Heart left ventricle (tissue), 16 donors: ENCODE data around the gene TIMM8B. TPM values are rescaled to one million over a fixed set of nuclear protein-coding genes. Genes with fewer than 3 reads are reported as not detected.

Source experiments
- ATAC-seq, 4 donors: fragments of 200-7000 bp; cut with Tn5 transposase; one replicate each; pipeline ENCODE4 v1.9.1; 2020 to 2022; ENCODE audit warnings: moderate library complexity in 4 of 4, mild to moderate bottlenecking in 3 of 4, moderate number of reproducible peaks in 1 of 4
- DNase-seq, 5 donors: peaks; one replicate each; pipeline ENCODE4 v3.0.0-alpha.2; 2020
- H3K27ac ChIP-seq, 12 donors: fragments of 200-600 bp; sonication (generic) in 4 of 12; one replicate each; pipeline versions ENCODE4 v1.5.0 to v1.8.0; 2016 to 2022; ENCODE audit warnings: mild to moderate bottlenecking in 2 of 12
- H3K27me3 ChIP-seq, 9 donors: fragments of 200-600 bp; sonication (generic) in 2 of 9; one replicate each; pipeline versions ENCODE4 v1.5.1 to v1.8.0; 2016 to 2022; ENCODE audit warnings: mild to moderate bottlenecking in 3 of 9
- H3K36me3 ChIP-seq, 9 donors: fragments of 200-600 bp; sonication (generic) in 2 of 9; one replicate each; pipeline versions ENCODE4 v1.5.0 to v1.8.0; 2018 to 2022; ENCODE audit warnings: mild to moderate bottlenecking in 2 of 9
- H3K4me1 ChIP-seq, 12 donors: fragments of 200-600 bp; sonication (generic) in 4 of 12; one replicate each; pipeline versions ENCODE4 v1.5.0 to v1.8.0; 2016 to 2022; ENCODE audit warnings: mild to moderate bottlenecking in 3 of 12
- H3K4me3 ChIP-seq, 12 donors: fragments of 200-600 bp; sonication (generic) in 4 of 12; one replicate each; pipeline versions ENCODE4 v1.5.0 to v1.8.0; 2017 to 2022; ENCODE audit warnings: mild to moderate bottlenecking in 9 of 12, moderate library complexity in 4 of 12
- H3K9me3 ChIP-seq, 12 donors: fragments of 200-600 bp; sonication (generic) in 4 of 12; one replicate each; pipeline versions ENCODE4 v1.5.0 to v1.8.0; 2016 to 2022; ENCODE audit warnings: mild to moderate bottlenecking in 1 of 12
- POLR2A ChIP-seq, 2 donors: fragments of 450-650 bp; IDR thresholded peaks; one replicate each; pipeline ENCODE4 v1.6.1; 2017; ENCODE audit warnings: antibody characterized with exemption in 2 of 2, mild to moderate bottlenecking in 2 of 2, moderate library complexity in 2 of 2
- WGBS, 4 donors: extraction: QIAGEN DNeasy Blood & Tissue Kit in 2 of 4; methylation state at CpG; one replicate each; pipeline versions ENCODE4 v1.1.5 to v1.1.7; 2013 to 2018; 5-methylcytosine and 5-hydroxymethylcytosine counted together
- intact Hi-C, 10 donors: fragments of 100-400 bp; cut with DNase I; formaldehyde crosslinking; loops; one replicate each; pipeline versions ENCODE4 v1.11.1 to v1.14.2; 2022
- polyA plus RNA-seq, 2 donors: library from polyadenylated mRNA; stranded (reverse); fragments of 200-250 nt; gene quantifications; one replicate each; pipeline ENCODE4 v1.2.3, GENCODE V29; 2013
- total RNA-seq, 9 donors: library from RNA; depleted of rRNA in 2 of 9; stranded (reverse); fragments of >200 nt in 2 of 9; fragmentation: NEBNext Ultra II Directional in 3 of 9; extraction: Animal tissue kit (Norgen Biotek cat#: 25700) in 3 of 9; gene quantifications; one replicate each; pipeline versions ENCODE4 v1.1.0 to v1.2.4, GENCODE V29; 2016 to 2023
- TF ChIP-seq, protein P1 (sequence below), 12 donors: fragments of 200-600 bp; sonication (generic) in 4 of 12; IDR thresholded peaks; one replicate each; pipeline versions ENCODE4 v1.5.0 to v1.8.0; 2018 to 2022; ENCODE audit warnings: antibody characterized with exemption in 12 of 12, mild to moderate bottlenecking in 5 of 12
- donor health status: ischemic (EF 13 %, LVEDD 7.1; RV severe dilation, severe dysfunction).
- donor health status: healthy with polysubstance abuse.
- donor health status: DM: no; HTN: yes; CAD: no.
- donor health status: DM: no; HTN: no; CAD: no.
- donor health status: ischemic (EF 25% LVEDD 6.9; RV normal size, moderate dysfunction).
- donor health status: ischemic (EF 25% LVEDD 5.7; RV mildly dilated, moderate dysfunction).
- donor health status: healthy.
- donor health status: DM: yes; HTN: yes; CAD: no.
- donor health status: ischemic (EF 35%, LVEDD 5.7; RV mildly dilated, moderate dysfunction).
- donor health status: nonischemic (EF 11% LVEDD 7.7; RV severe dilation, severe dysfunction).
- donor health status: DM: yes; HTN: yes; CAD: no.
- donor health status: PGD.
- donor health status: ischemic (EF 29% LVEDD 5.4; RV normal size, mild dysfunction).
- donor health status: nonischemic (EF 23%, LVEDD 6.1; RV moderate dilation, normal function).

The TIMM8B gene
- total and polyA plus RNA-seq, 11 donors: 113 to 327 (median 149) TPM

GRCh38 chr11:112113539-112114457 lies 27.2 kb upstream of the TIMM8B start:
- Histone ChIP-seq H3K27ac (no peak overlapping the region), H3K4me3 (peak overlapping the region in 3 of 12 donors; percentile 4 to 28 (median 18)), H3K27me3 (no peaks in the 10 kb centered on the region), H3K36me3 (peaks cover 0 to 3% (median 0%) of the 10 kb centered on the region in 9 donors), H3K4me1 (peaks cover 0 to 5% (median 0%) of the 10 kb centered on the region in 12 donors), H3K9me3 (peaks cover 0 to 10% (median 0%) of the 10 kb centered on the region in 12 donors)
- intact Hi-C loops: loop anchor here in 9 of 10 donors (2.0 to 10.0 kb wide), 8 partner anchors 51 to 169 kb away; partner anchors contain the start of genes BCO2 (in 4 of the 9), IL18 (in 2 of the 9) and TEX12 (in 2 of the 9)
- DNase-seq (no peak), ATAC-seq (peak; percentile 57 to 82 (median 62))
- TF ChIP-seq, protein P1, sequence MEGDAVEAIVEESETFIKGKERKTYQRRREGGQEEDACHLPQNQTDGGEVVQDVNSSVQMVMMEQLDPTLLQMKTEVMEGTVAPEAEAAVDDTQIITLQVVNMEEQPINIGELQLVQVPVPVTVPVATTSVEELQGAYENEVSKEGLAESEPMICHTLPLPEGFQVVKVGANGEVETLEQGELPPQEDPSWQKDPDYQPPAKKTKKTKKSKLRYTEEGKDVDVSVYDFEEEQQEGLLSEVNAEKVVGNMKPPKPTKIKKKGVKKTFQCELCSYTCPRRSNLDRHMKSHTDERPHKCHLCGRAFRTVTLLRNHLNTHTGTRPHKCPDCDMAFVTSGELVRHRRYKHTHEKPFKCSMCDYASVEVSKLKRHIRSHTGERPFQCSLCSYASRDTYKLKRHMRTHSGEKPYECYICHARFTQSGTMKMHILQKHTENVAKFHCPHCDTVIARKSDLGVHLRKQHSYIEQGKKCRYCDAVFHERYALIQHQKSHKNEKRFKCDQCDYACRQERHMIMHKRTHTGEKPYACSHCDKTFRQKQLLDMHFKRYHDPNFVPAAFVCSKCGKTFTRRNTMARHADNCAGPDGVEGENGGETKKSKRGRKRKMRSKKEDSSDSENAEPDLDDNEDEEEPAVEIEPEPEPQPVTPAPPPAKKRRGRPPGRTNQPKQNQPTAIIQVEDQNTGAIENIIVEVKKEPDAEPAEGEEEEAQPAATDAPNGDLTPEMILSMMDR (IDR thresholded peaks at IDR 0.05): peak; percentile 50 to 78 (median 64)
- TF ChIP-seq POLR2A (IDR thresholded peaks at IDR 0.05): no peak
- WGBS, 4 donors: 53 to 62% (median 59%) methylated on average over 6 of the region's 6 CpGs

DNA sequence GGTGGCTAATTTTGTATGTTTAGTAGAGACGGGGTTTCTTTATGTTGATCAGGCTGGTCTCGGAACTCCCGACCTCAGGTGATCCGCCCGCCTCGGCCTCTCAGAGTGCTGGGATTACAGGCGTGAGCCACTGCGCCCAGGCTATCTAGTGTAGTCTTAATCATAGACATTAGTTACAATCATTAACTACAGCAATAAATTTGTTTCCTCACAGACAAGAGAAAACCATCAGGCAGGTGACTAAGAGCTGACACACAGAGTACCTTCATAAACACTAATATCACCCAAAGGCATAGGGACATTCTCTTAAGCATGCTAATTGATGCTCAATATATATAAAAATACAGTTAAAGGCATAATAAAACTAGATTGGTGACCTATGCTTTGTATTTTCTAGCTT lies 19.5 kb upstream of the TIMM8B start:
- Histone ChIP-seq H3K4me1 (peaks cover 0 to 8% (median 0%) of the 10 kb centered on the region in 12 donors), H3K9me3 (peaks cover 0 to 10% (median 0%) of the 10 kb centered on the region in 12 donors), H3K27me3 (no peaks in the 10 kb centered on the region), H3K27ac (no peak overlapping the region), H3K4me3 (no peak overlapping the region), H3K36me3 (peaks cover 0 to 9% (median 0%) of the 10 kb centered on the region in 9 donors)
- DNase-seq: no peak
- WGBS, 4 donors: 94 to 98% (median 96%) methylated on average over 8 of the region's 8 CpGs
- no peak for ATAC-seq
- intact Hi-C loops: no loop called here
- TF ChIP-seq POLR2A (IDR thresholded peaks at IDR 0.05): no peak

GRCh38 chr11:112103446-112103845 lies 16.9 kb upstream of the TIMM8B start:
- peaks cover 0 to 9% (median 0%) of the 10 kb centered on the region in 9 donors for H3K36me3 ChIP-seq
- no peaks in the 10 kb centered on the region for H3K9me3 ChIP-seq
- TF ChIP-seq POLR2A (IDR thresholded peaks at IDR 0.05): no peak
- TF ChIP-seq, protein P1 (IDR thresholded peaks at IDR 0.05): no peak
- H3K27ac ChIP-seq: peak overlapping the region in 1 of 12 donors; percentile 67
- peaks cover 0 to 8% (median 0%) of the 10 kb centered on the region in 12 donors for H3K4me1 ChIP-seq
- H3K27me3 ChIP-seq: no peaks in the 10 kb centered on the region
- peak overlapping the region in 1 of 12 donors; percentile 15 for H3K4me3 ChIP-seq
- no peak for ATAC-seq
- intact Hi-C loops: no loop called here
- DNase-seq: no peak
- 91 to 94% (median 94%) methylated on average over 6 of the region's 6 CpGs for WGBS, 4 donors

DNA sequence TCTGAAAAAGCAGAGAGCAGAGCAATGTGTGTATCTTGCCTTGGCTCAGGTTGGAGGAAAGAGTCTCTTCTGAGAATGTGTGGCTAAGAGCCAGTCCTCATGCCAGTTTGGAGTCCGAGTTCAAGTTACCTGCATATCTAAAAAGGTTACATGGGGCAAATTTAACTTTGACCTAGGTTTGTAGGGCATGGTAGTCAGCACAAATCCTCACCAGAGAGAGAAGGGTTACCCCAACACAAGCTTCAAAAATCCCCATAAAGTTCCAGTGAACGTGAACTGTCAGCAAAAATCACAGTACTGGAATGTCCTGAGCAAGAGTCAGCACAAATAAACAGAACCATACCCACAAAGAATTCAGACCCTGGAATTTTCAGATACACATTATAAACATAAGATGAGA lies 13.9 kb upstream of the TIMM8B start:
- Histone ChIP-seq H3K4me3 (no peak overlapping the region), H3K27me3 (no peaks in the 10 kb centered on the region), H3K9me3 (no peaks in the 10 kb centered on the region), H3K4me1 (peaks cover 0 to 8% (median 0%) of the 10 kb centered on the region in 12 donors), H3K27ac (no peak overlapping the region), H3K36me3 (peaks cover 0 to 35% (median 22%) of the 10 kb centered on the region in 9 donors)
- 40 to 52% (median 44%) methylated on average over 2 of the region's 2 CpGs for WGBS, 4 donors
- TF ChIP-seq, protein P1 (IDR thresholded peaks at IDR 0.05): no peak
- no peak for TF ChIP-seq POLR2A (IDR thresholded peaks at IDR 0.05)
- intact Hi-C loops: no loop called here
- ATAC-seq (peak in 1 of 4 donors; percentile 20), DNase-seq (no peak)
